HG02763 (cell line): ENCODE results near the gene SPATA31C1.
"Not testable (repeated sequence)": the region's sequence is repeated elsewhere in the genome, so short reads cannot be mapped to it uniquely, and the experiment has no call there.

Experiments
- ATAC-seq: cut with Tn5 transposase; IDR thresholded peaks from one replicate; pipeline ENCODE4 v1.9.1; 2021; ENCODE audit warnings: mild to moderate bottlenecking, moderate library complexity; ENCODE audit not compliant: unreplicated experiment

SPATA31C1 gene

DNA sequence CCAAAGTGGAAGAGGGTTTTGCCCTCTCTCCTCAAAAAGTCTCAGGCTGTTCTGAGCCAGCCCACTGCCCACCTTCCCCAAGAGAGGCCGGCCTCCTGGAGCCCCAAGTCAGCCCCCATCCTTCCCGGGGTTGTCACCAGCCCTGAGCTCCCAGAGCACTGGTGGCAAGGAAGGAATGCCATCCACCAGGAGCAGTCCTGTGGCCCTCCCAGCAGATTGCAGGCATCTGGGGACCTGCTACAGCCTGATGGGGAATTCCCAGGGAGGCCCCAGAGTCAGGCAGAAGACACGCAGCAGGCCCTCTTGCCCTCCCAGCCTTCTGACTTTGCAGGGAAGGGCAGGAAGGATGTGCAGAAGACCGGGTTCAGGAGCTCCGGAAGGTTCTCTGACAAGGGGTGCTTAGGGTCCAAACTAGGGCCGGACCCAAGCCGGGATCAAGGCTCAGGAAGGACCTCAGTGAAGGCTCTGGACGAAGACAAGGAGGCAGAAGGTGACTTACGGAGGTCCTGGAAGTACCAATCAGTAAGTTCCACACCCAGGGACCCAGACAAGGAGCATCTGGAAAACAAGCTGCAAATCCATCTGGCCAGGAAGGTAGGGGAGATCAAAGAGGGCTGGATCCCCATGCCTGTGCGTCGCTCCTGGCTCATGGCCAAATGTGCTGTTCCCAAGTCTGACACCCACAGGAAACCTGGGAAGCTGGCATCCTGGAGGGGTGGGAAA is 31.4 kb upstream of the SPATA31C1 start:
- ATAC-seq: no peak

DNA sequence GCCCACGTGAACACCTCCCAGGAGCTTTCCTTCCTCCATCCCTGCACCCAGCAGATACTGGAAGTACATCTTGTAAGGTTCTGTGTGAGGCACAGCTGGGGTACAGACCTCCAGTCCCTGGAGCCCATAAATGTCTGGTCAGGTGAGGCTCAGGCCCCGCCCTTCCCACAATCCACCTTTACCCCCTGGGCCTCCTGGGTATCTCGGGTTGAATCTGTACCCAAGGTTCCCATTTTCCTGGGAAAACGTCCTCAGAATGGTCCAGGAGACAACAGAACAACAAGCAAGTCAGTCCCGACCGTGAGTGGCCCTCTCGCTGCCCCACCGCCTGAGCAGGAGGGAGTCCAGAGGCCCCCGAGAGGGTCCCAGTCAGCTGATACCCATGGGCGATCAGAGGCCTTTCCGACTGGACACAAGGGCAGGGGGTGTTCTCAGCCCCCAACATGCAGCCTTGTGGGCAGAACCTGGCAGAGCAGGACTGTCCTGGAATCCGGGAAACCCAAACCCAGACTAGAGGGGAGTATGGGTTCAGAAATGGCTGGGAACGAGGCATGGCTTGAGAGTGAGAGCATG is 30.7 kb upstream of the SPATA31C1 start:
- no peak for ATAC-seq

DNA sequence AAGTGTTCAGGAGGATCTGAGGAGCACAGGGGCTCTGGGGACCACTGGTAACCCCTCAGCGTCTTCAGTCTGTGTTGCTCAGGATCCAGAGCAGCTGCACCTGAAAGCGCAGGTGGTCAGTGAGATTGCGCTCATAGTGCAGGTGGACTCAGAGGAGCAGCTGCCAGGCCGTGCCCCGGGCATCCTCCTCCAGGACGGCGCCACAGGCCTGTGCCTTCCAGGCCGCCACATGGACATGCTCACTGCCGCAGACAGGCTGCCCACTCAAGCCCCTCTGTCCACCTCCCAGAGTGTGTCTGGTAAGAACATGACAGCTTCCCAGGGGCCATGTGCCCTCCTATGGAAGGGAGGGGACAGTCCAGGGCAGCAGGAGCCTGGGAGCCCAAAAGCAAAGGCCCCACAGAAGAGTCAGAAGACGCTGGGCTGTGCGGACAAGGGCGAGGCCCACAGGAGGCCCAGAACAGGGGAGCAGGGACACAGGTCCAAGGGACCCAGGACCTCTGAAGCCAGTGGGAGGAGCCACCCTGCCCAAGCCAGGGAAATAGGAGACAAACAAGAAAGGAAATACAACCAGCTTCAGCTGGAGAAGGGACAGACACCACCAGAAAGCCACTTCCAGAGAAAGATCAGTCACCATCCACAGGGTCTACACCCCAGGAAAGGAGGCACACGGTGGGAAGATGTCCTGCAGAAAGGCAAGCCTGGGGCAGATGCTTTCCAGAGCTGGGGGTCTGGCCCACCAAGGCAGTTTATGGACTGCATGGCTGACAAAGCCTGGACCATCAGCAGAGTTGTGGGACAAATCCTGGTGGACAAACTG is 29.9 kb upstream of the SPATA31C1 start:
- no peak for ATAC-seq

DNA sequence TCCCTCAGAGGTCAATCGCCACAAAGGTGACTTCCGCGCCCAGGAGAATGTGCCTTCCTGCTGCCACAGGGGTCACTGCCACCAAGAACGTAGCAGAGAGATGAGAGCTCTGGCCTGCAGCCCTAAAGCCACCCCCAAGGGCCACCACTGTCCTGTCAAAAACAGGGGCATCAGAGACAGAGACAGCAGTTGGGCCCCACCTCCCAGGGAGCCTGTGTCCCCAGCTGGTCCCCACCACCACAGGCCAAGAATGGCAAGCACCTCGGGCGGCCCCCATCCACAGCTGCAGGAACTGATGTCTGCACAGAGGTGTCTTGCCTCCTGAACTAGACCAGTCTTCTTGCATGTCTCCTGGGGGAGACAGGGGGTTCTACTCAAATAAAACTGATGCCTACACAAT is 29.3 kb upstream of the SPATA31C1 start:
- ATAC-seq: no peak

DNA sequence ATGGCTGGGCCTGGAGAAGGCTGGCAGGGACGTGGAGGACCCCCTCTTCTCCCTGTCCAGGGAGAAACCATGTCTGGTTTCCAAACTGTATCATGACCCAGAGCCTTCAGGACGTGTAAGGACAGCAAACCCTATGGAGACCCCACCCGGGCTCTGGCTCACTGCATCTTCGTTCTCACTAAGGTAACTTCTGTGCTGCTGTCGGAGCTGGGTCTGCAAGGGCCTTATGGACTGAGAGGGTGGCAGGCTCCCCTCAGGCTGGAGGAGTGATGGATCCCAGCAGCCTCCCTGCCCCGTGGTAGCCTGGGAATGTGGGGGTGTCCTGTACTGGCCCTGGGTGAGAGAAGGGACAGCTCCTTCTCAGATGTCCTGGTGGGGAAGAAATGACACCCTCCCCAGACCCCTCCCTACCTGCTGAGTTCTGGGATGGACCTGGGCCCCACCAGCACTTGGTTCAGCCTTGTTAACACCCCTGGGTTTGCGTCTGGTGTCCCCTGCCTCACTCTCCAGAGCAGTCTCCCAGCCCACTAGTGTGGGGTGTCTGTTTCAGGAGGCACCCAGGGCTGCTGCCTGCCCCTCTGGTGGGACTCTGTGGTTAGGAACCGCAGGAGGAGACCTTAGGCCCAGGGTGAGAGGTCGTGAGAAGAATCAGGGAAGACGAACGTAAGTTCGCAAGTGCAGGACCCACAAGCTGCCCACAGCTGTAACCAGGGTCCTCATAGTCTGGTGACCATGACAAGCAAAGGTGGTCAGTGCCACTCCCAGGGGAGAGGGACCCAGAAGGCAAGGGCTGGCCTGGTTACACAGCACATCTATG is 28.5 kb upstream of the SPATA31C1 start:
- ATAC-seq: no peak

DNA sequence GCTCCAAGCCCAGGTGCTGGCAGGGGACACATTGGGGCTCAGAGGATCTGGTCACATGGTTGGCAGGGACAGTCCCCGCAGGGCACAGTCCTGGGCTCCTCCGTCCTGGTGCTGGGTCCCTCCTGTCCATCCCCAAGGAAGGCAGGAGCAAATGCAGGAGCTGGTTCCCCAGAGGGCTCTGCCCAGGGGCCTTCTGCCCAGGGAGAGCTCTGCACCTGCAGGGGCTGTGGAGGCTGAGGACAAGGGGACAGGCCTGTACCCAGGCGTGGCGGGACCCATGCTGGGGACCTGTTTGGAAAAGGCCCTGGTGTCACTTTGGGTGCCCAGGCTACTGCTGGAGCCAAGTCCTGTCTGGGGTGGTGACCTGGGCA is 27.9 kb upstream of the SPATA31C1 start:
- no peak for ATAC-seq

DNA sequence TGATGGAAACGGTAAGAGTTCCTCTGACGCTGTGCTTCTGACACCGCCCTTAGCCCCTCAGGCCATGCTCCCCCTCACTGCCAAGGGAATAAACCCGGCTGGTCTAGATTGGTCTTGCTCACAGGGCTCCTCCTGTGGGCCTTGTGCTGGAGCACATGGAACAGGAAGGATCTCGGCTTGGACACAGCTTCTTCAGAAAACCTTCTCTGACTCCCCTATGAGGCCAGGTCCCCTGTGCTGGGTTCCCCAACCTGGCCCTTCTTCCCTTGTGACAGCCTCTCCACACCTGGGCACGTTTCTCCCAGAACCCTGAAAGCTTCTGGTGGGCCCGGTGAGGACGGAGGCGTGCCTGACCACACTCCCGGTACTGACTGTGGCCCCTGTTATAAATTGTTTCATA is 26.9 kb upstream of the SPATA31C1 start:
- ATAC-seq: no peak

DNA sequence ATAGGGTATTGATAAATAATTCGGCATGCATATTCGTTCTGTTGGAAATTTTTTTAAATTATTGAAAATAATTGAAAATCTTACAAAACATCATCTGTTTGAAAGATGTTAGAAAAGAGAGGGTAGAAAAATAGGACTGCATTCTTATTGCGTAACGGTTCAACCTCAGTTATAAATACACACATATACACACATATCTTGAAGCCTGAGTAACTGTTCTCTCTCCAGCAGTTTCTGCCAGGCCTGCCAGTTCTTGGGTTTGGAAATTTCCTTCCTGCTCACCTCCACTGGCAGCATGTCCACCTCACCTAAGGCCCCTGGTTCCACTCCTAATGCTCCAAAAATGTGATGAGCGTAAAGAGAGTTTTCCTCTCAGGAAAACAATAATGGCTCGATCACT is 26.0 kb upstream of the SPATA31C1 start:
- ATAC-seq: no peak

DNA sequence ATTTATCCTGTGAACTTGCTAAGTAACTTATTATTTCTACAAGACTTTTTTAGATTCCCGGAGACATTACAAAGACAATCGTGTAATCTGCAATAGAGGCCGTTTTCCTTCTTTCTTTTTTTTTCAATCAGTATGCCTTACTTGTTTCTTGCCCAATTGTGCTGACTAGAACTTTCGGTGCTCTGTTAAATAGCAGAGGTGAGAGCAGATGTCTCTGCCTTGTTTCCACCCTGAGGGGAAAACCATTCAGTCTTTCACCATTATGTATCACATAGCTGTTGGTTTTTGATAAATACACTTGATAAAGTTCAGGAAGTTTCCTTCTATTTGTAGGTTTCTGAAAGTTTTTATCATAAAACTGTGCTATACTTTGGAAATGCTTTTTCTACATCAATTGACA is 24.8 kb upstream of the SPATA31C1 start:
- ATAC-seq: no peak

DNA sequence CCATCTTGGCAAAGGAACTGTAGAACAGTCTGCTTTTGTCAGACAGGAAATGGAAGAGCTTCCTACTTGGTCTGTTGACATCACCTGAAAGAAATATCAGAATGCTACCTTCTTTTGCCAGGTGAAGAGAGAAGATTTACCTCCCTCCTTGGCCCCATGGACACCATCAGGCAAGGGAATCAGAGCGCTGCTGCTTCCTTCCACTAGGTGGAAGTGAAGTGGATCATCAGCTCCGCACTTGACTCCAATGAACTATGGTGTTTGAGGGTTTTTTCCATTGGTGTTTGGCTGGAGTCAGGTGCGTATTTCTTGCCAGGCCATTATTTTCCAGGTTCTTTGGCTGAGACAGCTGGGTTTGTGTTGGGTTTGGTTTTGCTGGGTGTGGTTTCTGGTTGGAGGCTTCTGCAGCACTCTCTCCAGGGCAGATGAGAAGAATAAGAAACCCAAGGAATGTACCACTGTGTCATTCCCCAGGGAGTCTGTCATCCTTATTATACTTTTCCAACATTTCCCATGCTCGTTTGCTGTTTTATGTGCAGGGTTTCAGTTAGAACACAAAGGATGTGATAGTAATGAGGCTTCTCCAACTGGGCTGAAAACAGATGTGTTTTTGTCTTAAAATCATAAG is 22.6 kb upstream of the SPATA31C1 start:
- no peak for ATAC-seq

DNA sequence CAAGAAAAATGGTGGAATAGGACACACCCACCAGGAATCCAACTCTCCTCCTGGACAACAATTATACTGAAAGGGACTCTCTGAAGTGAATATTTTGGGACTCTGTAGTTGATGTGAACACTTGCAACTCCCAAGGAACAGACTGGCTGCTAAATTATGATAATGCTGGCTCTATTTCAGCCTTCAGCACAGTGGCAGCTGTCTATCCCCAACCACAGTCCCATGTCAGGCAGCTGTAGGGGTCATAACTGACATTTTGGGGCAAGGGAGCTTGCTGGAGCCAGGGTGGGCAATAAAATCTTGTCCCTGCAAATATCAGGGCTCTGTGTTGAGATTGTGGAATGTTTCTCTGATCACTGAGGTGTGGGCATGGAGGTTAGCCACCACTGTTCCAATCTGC is 20.9 kb upstream of the SPATA31C1 start:
- ATAC-seq: no peak

DNA sequence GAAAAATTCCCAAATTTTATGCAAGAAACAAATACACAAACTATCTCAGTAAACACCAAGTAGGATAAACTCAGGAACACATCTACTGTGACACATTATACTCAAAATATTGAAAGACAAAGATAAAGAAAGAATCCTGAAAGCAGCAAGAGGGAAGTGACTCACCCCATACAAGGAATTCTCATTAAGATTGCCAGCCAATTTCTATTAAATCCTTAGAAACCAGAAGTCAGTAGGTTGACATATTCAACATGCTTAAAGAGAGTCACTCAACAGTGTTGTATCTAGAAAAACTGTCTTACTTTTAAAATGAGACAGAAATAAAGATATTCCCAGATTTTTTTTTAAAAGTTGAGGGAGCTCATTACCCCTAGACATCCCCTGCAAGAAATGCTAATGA is 19.6 kb upstream of the SPATA31C1 start:
- ATAC-seq: no peak

DNA sequence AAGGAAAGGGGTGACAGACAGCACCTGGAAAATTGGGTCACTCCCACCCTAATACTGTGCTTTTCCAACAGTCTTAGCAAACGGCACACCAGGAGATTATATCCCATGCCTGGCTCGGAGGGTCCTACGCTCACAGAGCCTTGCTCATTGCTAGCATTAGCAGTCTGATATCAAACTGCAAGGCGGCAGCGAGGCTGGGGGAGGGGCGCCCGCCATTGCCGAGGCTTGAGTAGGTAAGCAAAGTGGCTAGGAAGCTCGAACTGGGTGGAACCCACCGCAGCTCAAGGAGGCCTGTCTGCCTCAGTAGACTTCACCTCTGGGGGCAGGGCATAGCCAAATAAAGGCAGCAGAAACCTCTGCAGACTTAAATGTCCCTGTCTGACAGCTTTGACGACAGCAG is 15.4 kb upstream of the SPATA31C1 start:
- ATAC-seq: not testable (repeated sequence)

DNA sequence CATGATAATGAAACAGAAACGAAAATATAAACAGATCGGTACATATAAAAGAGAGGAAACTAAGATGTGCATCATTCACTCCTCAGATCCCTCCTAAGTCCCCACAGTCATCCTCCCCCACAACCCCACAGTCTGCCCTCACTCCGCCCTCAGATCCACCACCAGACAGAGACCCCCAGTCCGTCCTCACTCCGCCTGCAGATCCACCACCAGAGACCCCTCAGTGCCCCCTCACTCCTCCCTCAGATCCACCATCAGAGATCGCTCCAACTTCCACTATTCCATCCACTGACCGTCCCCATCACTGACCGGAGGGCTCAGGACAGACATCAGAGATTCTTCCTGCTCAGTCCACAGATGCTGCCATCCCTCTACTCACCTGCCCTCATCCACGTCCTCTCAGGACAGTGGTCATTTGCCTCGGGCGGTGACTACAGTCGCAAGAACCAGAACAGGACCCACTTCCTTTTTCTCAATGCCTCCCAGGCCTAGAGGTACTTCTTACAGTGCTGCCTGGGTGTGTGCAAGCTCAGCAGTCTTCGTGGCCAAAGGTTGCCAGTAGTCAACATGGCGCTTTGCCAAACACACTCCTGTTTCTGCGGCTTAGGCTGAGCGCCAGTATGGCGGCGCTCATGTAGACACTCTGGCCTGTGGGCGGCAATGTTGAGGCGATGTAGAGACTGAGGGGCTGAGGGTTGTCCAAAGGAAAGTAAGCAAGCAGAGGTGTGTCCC is 8.3 kb upstream of the SPATA31C1 start:
- no peak for ATAC-seq

DNA sequence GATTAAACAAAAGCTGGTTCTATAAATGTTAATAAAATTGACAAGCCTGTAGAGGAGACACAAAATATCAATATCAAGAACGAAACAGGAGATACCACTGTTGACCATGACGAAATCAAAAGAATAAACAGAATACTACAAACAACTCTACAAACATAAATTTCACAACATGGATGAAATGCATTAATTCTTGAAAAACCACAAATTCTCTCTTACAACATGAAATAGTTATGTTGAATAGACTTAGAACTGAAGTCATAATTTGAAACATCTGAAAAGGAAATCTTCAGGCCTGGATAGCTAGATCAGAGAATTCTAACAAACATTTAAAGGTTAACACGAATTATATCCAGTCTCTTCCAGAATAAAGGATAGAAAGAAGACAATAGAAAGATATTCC is 6.9 kb upstream of the SPATA31C1 start:
- no peak for ATAC-seq

DNA sequence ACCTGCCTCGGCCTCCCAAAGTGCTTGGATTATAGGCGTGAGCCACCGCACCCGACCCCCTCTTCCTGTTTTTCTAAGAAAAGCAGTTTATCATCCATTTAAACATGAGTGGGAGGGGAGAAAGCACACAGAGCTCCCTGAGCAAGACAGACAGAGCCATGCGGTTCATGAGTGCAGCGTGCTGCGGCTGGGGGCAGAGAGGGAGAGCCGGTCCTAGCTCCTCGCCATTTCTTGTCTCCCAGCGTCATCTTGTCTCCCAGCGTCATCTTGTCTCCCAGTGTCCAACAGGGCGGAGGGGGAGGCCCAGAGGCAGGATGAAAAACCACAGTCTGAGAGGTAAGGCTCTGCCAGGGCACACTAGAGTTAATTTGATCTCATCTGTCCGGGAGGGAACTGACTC is 1.3 kb downstream of the SPATA31C1 start:
- not testable (repeated sequence) for ATAC-seq

DNA sequence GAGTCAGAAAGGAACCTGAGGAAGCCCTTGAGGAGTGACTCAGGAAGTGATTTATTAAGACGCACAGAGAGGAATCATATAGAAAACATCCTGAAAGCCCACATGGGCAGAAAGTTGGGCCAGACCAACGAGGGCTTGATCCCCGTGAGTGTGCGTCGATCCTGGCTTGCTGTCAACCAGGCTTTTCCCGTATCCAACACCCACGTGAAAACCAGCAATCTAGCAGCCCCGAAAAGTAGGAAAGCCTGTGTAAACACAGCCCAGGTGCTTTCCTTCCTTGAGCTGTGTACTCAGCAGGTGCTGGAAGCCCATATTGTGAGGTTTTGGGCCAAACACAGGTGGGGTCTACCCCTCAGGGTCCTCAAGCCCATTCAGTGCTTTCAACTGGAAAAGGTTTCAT is 3.8 kb downstream of the SPATA31C1 start:
- ATAC-seq: not testable (repeated sequence)

DNA sequence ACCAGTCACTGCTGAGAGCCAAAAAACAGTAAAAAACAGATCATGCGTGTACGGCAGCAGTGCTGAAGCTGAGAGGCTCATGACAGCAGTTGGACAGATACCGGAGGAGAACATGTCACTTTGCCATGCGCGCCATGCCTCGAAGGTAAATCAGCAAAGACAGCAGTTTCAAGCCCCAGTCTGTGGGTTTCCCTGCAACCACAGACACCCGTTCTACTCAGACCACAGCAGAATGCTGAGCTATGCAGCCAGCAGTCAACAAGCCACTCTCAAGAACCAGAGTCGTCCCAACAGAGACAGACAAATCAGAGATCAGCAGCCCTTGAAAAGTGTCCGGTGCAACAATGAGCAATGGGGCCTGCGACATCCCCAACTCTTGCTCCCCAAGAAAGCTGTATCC is 5.2 kb downstream of the SPATA31C1 start:
- not testable (repeated sequence) for ATAC-seq

DNA sequence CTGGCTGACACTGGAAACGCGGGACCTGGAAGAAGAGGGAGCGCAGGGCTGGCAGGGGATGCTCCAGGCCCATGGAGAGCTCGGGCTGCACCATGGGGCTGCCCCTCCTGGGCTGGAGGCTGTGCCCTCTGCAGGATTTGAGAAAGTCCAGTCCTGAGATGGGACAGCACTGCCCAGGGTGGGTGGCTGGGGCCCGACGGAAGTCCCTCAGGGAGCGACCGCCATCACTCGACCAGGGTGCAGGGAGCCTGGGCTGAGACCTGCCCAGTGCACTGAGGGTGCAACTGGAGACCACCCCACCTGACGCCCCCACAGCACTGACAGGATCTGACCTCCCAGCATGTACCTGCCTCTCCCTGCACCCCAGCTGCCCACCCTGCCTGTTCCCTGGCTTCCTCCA is 7.1 kb downstream of the SPATA31C1 start:
- not testable (repeated sequence) for ATAC-seq

DNA sequence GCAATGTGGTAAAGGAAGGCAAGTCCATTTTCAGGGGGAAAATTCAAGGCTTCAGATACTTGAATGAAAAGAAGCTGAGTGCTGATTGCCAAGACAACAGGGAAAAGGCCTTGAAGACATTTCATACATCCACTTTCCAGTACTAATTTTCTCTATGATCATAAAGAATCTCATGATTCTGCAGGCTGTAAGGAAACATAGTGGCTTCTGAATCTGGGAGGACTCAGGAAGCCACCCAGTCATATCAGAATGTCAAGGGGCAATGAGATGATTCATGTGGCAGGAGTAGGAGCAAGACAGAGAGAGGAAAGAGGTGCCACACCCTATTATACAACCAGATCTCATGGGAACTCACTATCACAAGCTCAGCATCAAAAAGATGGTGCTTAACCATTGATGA is 11.4 kb downstream of the SPATA31C1 start:
- ATAC-seq: not testable (repeated sequence)
